Mesenchymal stem cell (in vitro differentiated cells and primary cell): ENCODE results near the gene PTPRO.

Experiments
- DNase-seq: peaks from one replicate; pipeline ENCODE4 v3.0.0-alpha.2; 2013
- H2AFZ ChIP-seq: one replicate; pipeline ENCODE4 v1.6.1; 2013; ENCODE audit warnings: low read depth, mild to moderate bottlenecking, control low read depth, inconsistent platforms, low read length, moderate library complexity
- H2AK5ac ChIP-seq: 2 replicates; pipeline ENCODE4 v1.6.1; 2013; ENCODE audit warnings: low read length, moderate library complexity, mild to moderate bottlenecking, inconsistent platforms; ENCODE audit not compliant: severe bottlenecking
- H2BK120ac ChIP-seq: one replicate; pipeline ENCODE4 v1.6.1; 2013; ENCODE audit warnings: low read depth, mild to moderate bottlenecking, inconsistent platforms, low read length, moderate library complexity
- H2BK12ac ChIP-seq, 2 experiments: one replicate each; pipeline ENCODE4 v1.6.1; 2013; ENCODE audit warnings: inconsistent platforms in 2 of 2, low read length in 2 of 2, mild to moderate bottlenecking in 2 of 2, moderate library complexity in 2 of 2, control low read depth in 1 of 2
- H2BK15ac ChIP-seq: one replicate; pipeline ENCODE4 v1.6.1; 2013; ENCODE audit warnings: mild to moderate bottlenecking, low read depth, inconsistent platforms; ENCODE audit not compliant: poor library complexity, severe bottlenecking
- H2BK5ac ChIP-seq: 2 replicates; pipeline ENCODE4 v1.6.1; 2013; ENCODE audit warnings: low read depth, mild to moderate bottlenecking, low read length, control low read depth, inconsistent platforms; ENCODE audit not compliant: poor library complexity, severe bottlenecking
- H3K14ac ChIP-seq, 2 experiments: one replicate each; pipeline ENCODE4 v1.6.1; 2013; ENCODE audit warnings: inconsistent platforms in 2 of 2, low read length in 2 of 2, control low read depth in 1 of 2, mild to moderate bottlenecking in 1 of 2, moderate library complexity in 1 of 2
- H3K18ac ChIP-seq, 2 experiments: one replicate each; pipeline ENCODE4 v1.6.1; 2013; ENCODE audit warnings: inconsistent platforms in 2 of 2, low read length in 2 of 2, control low read depth in 1 of 2, low read depth in 1 of 2, mild to moderate bottlenecking in 1 of 2
- H3K23ac ChIP-seq, 2 experiments: one replicate each; pipeline ENCODE4 v1.6.1; 2013; ENCODE audit warnings: inconsistent platforms in 2 of 2, low read length in 2 of 2, mild to moderate bottlenecking in 2 of 2, moderate library complexity in 2 of 2, control low read depth in 1 of 2
- H3K27ac ChIP-seq: 2 replicates; pipeline ENCODE4 v1.5.1; 2013; ENCODE audit warnings: mild to moderate bottlenecking, moderate library complexity, low read length, control low read depth, inconsistent platforms; ENCODE audit not compliant: poor library complexity, severe bottlenecking
- H3K27me3 ChIP-seq, 2 experiments: 2 replicates each; pipeline versions ENCODE4 v1.6.1 to v1.7.0; 2013; ENCODE audit warnings: low read length in 2 of 2, mild to moderate bottlenecking in 2 of 2, moderate library complexity in 2 of 2, control low read depth in 1 of 2, inconsistent platforms in 1 of 2; ENCODE audit not compliant: control insufficient read depth in 1 of 2, insufficient read depth in 1 of 2
- H3K36me3 ChIP-seq, 2 experiments: 2 replicates each; pipeline versions ENCODE4 v1.6.1 to v1.7.0; 2013; ENCODE audit warnings: low read length in 2 of 2, control low read depth in 1 of 2, inconsistent platforms in 1 of 2, low read depth in 1 of 2, mild to moderate bottlenecking in 1 of 2; ENCODE audit not compliant: insufficient read depth in 2 of 2, control insufficient read depth in 1 of 2
- H3K4ac ChIP-seq, 2 experiments: one replicate each; pipeline ENCODE4 v1.6.1; 2013; ENCODE audit warnings: inconsistent platforms in 2 of 2, low read length in 2 of 2, mild to moderate bottlenecking in 2 of 2, moderate library complexity in 2 of 2, control low read depth in 1 of 2, low read depth in 1 of 2
- H3K4me1 ChIP-seq: 2 replicates; pipeline ENCODE4 v1.6.1; 2013; ENCODE audit warnings: low read depth, low read length, control low read depth; ENCODE audit not compliant: control insufficient read depth, insufficient read depth
- H3K4me2 ChIP-seq: 2 replicates; pipeline ENCODE4 v1.6.1; 2013; ENCODE audit warnings: low read length, mild to moderate bottlenecking, inconsistent platforms; ENCODE audit not compliant: poor library complexity, severe bottlenecking
- H3K4me3 ChIP-seq, 2 experiments: 2 replicates each; pipeline versions ENCODE4 v1.5.1 to v1.7.0; 2013; ENCODE audit warnings: low read length in 2 of 2, mild to moderate bottlenecking in 2 of 2, control low read depth in 1 of 2, low read depth in 1 of 2; ENCODE audit not compliant: insufficient read depth in 1 of 2
- H3K79me1 ChIP-seq: replicated peaks from 2 replicates; pipeline ENCODE4 v1.6.1; 2013; ENCODE audit warnings: mild to moderate bottlenecking, control low read depth, low read length, inconsistent platforms; ENCODE audit not compliant: poor library complexity, severe bottlenecking
- H3K9ac ChIP-seq: 2 replicates; pipeline ENCODE4 v1.7.0; 2013; ENCODE audit warnings: mild to moderate bottlenecking, low read length, moderate library complexity
- H3K9me3 ChIP-seq: 2 replicates; pipeline ENCODE4 v1.7.0; 2013; ENCODE audit warnings: mild to moderate bottlenecking, low read length; ENCODE audit not compliant: control insufficient read depth
- H4K8ac ChIP-seq: one replicate; pipeline ENCODE4 v1.6.1; 2013; ENCODE audit warnings: inconsistent platforms, mild to moderate bottlenecking, low read length, moderate library complexity
- H4K91ac ChIP-seq: one replicate; pipeline ENCODE4 v1.6.1; 2013; ENCODE audit warnings: mild to moderate bottlenecking, low read length, inconsistent platforms
- WGBS: methylation state at CpG from one replicate; pipeline ENCODE4 v1.1.7; 2013; ENCODE audit warnings: mixed read lengths; 5-methylcytosine and 5-hydroxymethylcytosine counted together

The PTPRO gene

GRCh38 chr12:15605881-15606590 is 283.7 kb downstream of the PTPRO start:
- 98% methylated on average over 8 of the region's 10 CpGs for WGBS
- no peaks in the 10 kb centered on the region for H3K36me3 ChIP-seq

GRCh38 chr12:15608406-15608805 is 286.1 kb downstream of the PTPRO start:
- Histone ChIP-seq H2BK5ac (no peak overlapping the region), H3K4me2 (no peak overlapping the region), H3K27me3 (no peaks in the 10 kb centered on the region), H3K4ac (no peak overlapping the region), H3K79me1 (no peaks in the 10 kb centered on the region), H2AK5ac (no peak overlapping the region), H4K8ac (no peak overlapping the region), H3K36me3 (no peaks in the 10 kb centered on the region), H3K9me3 (peaks cover 9% of the 10 kb centered on the region), H3K27ac (no peak overlapping the region), H3K23ac (no peak overlapping the region), H3K14ac (no peak overlapping the region), H2BK12ac (no peak overlapping the region), H3K4me3 (no peak overlapping the region), H3K18ac (no peak overlapping the region), H3K4me1 (peaks cover 5% of the 10 kb centered on the region), H4K91ac (no peak overlapping the region), H3K9ac (no peak overlapping the region), H2BK15ac (no peak overlapping the region), H2BK120ac (no peak overlapping the region), H2AFZ (no peak overlapping the region)
- DNase-seq, result no peak
- 100% methylated on average over 1 of the region's 1 CpG for WGBS

More at GRCh38 chr12:15605881-15606590, 283.7 kb downstream of the PTPRO start:
- H3K14ac ChIP-seq, result no peak overlapping the region
- H4K8ac ChIP-seq, result no peak overlapping the region
- no peak overlapping the region for H2AK5ac ChIP-seq
- no peak overlapping the region for H3K23ac ChIP-seq
- no peak overlapping the region for H4K91ac ChIP-seq
- H3K79me1 ChIP-seq, result no peaks in the 10 kb centered on the region
- H2BK15ac ChIP-seq, result no peak overlapping the region
- H3K27me3 ChIP-seq, result no peaks in the 10 kb centered on the region
- no peak overlapping the region for H2BK120ac ChIP-seq
- no peak overlapping the region for H3K4me3 ChIP-seq
- H3K9me3 ChIP-seq, result no peaks in the 10 kb centered on the region
- no peak for DNase-seq
- H2BK12ac ChIP-seq, result no peak overlapping the region
- peaks cover 11% of the 10 kb centered on the region for H3K4me1 ChIP-seq
- H3K9ac ChIP-seq, result no peak overlapping the region
- H3K18ac ChIP-seq, result no peak overlapping the region
- no peak overlapping the region for H3K27ac ChIP-seq
- no peak overlapping the region for H2BK5ac ChIP-seq
- no peak overlapping the region for H2AFZ ChIP-seq
- H3K4me2 ChIP-seq, result no peak overlapping the region
- H3K4ac ChIP-seq, result no peak overlapping the region

DNA sequence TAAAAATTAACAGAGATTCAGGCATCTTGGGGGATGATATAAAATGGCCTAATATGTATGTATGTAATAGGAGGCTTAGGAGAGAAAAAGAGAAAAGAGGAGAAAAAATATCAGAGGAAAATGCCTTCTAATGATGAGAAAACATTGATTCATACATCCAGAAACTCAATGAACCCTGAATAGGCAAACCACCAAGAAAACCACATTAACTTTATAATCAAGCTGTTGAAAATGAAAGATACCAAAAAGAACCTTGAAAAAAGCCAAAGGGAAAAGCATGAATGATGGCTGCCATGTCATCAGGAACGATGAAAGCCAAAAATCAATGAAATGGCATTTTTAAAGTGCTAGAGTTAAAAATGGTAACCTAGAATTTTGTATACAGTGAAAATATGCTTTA is 286.6 kb downstream of the PTPRO start:
- WGBS, result 88% methylated on average over 1 of the region's 1 CpG

DNA sequence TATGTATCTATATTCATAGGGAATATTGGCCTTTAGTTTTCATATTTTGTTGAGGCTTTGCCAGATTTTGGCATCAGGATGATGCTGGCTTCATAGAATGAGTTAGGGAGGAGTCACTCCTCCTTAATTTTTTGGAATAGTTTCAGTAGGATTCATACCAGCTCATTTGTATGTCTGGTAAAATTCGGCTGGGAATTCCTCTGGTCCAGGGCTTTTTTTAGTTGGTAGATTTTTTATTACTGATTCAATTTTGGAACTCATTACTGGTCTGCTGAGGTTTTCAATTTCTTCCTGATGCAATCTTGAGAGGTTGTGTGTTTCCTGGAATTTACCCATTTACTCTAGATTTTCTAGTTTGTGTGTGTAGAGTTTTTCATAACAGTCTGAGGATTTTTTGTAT is 291.7 kb downstream of the PTPRO start:
- Histone ChIP-seq H2AK5ac (no peak overlapping the region), H3K18ac (no peak overlapping the region), H3K27ac (no peak overlapping the region), H2AFZ (no peak overlapping the region), H3K79me1 (peaks cover 8% of the 10 kb centered on the region), H3K9ac (peak overlapping the region; percentile 56), H3K4me2 (no peak overlapping the region), H3K14ac (no peak overlapping the region), H2BK120ac (no peak overlapping the region), H4K91ac (no peak overlapping the region), H2BK12ac (no peak overlapping the region), H3K23ac (no peak overlapping the region), H2BK5ac (no peak overlapping the region), H3K9me3 (peaks cover 10% of the 10 kb centered on the region), H2BK15ac (no peak overlapping the region), H3K4ac (no peak overlapping the region), H3K27me3 (no peaks in the 10 kb centered on the region), H4K8ac (no peak overlapping the region), H3K36me3 (peaks cover 5 to 19% of the 10 kb centered on the region in 2 experiments), H3K4me1 (peaks cover 2% of the 10 kb centered on the region), H3K4me3 (no peak overlapping the region)
- DNase-seq, result no peak
- WGBS, result 100% methylated on average over 1 of the region's 1 CpG

More for the DNA sequence above, 286.6 kb downstream of the PTPRO start:
- no peak overlapping the region for H2BK5ac ChIP-seq
- peaks cover 3% of the 10 kb centered on the region for H3K4me1 ChIP-seq
- no peak overlapping the region for H3K4me3 ChIP-seq
- no peak overlapping the region for H3K14ac ChIP-seq
- H2AK5ac ChIP-seq, result no peak overlapping the region
- H4K8ac ChIP-seq, result no peak overlapping the region
- H2BK15ac ChIP-seq, result no peak overlapping the region
- H2AFZ ChIP-seq, result no peak overlapping the region
- H3K23ac ChIP-seq, result no peak overlapping the region
- no peak overlapping the region for H4K91ac ChIP-seq
- H3K9ac ChIP-seq, result no peak overlapping the region
- no peak for DNase-seq
- H3K4ac ChIP-seq, result no peak overlapping the region
- peaks cover 10% of the 10 kb centered on the region for H3K9me3 ChIP-seq
- no peak overlapping the region for H3K4me2 ChIP-seq
- no peaks in the 10 kb centered on the region for H3K36me3 ChIP-seq
- no peaks in the 10 kb centered on the region for H3K27me3 ChIP-seq
- no peak overlapping the region for H2BK12ac ChIP-seq
- H3K79me1 ChIP-seq, result no peaks in the 10 kb centered on the region
- no peak overlapping the region for H3K18ac ChIP-seq
- no peak overlapping the region for H3K27ac ChIP-seq
- no peak overlapping the region for H2BK120ac ChIP-seq
